Stimulated activated CD4-positive, alpha-beta T cell treated with anti-CD3 and anti-CD28 coated beads, Interleukin-4, amount 100 ng/mL, for 1 hour (primary cell): ENCODE data around the gene UEVLD.

Source experiments
- DNase-seq: peaks from one replicate; pipeline ENCODE4 v3.0.0-alpha.2; 2020

Gene UEVLD

DNA sequence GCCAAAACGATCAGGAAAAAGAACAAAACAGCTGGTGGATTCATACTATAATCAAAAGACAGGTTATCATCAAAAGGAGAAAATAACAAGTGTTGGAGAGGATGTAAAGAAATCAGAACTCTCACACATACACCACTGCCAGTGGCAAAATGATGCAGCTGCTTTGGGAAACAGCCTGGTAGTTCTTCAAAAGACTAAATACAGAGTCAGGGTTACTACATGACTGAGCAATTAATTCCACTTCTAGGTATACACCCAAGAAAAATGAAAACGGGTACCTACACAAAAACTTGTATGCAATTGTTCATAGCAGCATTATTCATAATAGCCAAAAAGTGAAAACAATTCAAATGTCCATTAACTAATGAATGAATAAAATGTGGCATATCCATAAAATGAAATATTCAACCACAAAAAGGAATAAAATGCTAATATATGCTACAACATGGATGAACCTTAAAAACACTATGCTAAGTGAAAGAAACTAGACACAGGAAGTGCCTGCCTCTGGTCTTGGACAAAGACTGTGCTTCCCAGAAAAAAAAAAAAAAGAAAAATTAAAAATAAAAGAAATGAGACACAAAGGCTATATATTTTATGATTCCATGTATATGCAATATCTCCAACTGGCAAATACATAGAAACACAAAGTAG, 8.3 kb downstream of the UEVLD start:
- DNase-seq: no peak

DNA sequence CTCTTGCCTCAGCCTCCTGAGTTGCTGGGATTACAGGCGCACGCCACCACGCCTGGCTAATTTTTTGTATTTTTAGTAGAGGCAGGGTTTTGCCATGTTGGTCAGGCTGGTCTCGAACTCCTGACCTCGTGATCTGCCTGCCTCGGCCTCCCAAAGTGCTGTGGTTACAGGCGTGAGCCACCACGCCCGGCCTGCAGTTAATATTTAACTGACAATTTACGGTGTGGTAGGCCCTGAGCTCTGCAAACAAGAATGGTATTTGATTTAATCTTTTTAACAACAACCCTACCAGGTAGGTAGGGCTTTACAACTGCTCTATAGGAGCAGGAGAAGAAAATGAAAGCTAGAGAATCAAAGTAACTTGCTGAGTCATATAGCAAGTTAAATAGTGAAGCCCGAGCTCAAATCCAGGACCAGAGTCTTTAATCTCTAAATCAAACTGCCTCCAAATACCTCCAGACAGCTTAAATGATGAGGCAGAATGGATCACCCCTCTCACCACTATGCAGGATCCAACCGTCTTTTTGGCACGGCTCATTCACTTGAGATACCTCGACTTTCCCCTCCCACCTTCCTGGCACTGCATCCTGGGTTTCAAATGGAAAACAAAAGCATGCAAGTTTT, 9.4 kb downstream of the UEVLD start:
- DNase-seq: no peak

DNA sequence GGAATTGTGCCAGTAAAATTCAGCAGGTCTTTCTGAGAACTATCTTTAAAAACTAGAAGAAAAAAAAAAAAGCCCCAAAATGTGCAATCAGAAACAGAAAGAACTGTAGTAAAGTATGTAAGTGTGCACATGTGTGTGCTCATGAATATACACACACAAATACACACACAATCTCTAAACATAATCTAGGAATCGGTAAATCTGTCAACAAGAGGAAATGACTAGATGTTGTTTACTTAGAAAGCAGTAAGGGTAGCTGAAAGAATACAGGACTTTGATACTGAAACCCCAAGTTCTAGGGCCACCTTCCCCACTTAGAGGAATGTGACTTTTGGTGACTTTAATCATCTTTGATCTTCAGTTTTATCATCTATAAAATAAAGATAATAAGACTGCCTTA, 13.2 kb downstream of the UEVLD start:
- DNase-seq: no peak

DNA sequence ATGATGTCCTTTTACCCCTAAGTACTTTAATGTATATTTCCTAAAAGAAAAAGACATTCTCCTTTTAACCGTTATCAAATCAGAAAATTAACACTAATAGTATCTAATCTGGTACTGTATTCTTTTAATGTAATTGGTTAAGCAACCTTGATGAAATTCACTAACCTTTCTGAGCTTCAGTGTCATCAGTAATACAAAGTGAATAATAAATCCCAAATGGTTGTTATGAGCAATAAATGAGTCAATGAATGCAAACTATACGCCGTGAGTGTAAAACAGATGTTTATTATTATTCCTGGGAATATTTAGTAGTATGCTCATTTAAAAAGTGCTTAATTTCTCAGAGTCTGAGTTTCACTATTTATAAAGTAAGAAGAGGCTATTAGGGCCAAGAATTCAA, 21.5 kb downstream of the UEVLD start:
- no peak for DNase-seq

DNA sequence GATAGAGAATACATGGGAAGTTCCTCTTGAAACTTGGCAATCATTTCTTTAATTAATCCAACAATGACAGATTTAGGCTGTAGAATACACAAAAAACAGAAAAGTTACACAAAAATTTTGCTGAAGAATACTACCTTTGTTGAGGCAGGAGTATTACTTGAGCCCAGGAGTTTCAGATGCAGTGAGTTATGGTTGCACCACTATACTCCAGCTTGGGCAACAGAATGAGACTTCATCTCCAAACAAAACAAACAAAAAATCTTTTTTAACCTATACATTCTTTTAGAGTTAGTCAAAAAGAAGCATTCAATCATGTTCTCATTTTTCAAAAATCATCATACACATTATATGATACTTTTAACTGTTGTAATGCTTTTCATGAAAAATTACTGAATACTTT, 22.1 kb downstream of the UEVLD start:
- DNase-seq: no peak

DNA sequence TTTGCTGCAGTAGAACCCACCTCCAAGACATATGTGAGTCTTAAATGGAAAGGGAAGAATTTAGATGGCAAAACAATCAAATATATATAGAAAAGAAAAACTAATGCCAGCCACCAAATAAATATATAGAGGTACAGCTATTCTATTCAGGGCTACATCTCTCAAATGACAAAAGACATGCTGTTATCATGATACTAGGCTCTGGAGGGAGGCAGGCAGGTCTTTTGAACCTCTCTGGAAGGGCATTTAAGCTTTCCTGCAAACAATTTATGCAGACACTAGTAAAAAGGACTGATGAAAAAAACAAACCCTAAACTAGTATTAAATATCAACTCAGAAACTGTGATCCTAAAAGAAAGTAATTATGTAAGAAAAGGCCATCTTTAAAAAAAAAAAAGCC, 24.4 kb downstream of the UEVLD start:
- DNase-seq: no peak

DNA sequence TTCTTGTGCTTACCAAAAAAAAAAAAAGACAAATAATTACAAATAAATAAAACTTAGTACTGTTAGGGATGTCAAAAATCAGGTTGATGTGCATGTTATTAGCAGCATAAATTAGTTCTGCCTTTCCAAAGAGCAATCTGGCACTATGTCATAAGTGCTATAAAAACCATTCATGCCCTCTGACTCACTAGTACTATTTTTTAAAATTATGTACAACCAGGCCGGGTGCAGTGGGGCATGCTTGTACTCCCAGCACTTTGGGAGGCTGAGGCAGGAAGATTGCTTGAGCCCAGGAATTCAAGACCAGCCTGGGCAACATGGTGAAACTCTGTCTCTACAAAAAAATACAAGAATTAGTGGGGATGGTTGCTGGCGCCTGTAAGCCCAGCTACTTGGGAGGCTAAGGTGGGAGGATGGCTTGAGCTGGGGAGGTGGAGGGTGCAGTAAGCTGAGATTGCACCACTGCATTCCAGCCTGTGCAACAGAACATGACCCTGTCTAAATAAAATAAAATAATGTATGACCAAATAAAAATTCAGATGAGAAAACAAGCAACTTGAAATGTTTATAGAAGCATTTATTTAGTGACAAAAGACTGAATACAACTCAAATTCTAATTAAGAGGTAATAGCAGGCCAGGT, 25.3 kb downstream of the UEVLD start:
- no peak for DNase-seq

DNA sequence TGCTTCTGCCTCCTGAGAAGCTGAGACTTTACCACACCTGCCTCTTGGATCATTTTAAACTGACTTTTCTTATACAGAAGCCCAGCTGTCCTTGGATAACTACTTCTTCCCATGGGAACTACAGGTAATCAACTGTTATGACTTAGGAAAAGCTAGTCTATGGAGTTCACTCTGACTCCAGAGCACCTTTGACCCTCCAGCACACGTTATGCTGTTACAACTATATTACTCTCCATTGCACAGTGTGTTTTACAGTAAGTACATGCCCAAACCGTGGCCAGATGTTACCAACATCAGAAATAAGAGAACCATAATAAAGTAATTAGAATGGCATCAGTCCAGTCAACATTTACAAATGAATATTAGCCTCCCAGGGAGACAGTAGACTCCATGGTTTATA, 40.5 kb downstream of the UEVLD start:
- no peak for DNase-seq

DNA sequence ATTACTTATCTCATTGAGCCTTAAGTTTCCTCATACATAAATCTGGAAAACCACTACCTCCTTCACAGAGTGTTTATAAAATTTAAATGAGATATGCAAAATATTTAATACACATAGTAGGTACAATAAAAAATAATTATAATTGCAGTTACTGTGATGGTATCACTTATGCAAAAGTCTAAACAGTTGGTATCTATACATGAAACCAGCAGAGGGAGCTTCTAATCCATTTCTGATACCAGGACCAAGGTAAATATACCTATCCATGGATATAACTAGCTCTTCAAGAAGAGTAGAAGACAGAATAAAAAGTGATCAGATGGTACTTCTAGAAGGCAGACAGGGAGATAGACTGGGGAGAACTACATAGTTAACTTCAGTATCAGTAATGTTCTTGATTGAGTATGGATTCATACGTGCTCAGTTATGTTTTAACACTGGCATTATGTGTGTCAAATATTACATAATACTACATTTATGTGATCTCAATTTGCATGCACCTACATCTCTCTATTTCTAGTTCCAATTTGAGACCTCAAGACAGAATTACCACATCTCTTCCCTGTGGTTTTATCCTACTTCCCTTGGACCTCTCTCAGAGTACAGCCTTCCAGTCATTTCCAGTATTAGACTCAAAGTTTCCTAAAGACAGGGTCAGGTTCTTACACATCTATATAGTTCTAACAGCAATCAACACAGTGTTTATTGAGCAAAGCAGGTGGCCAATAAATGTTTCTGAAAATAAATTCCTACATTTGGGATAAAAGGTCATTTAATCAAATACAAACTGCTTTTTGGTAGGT, 48.1 kb downstream of the UEVLD start:
- no peak for DNase-seq

DNA sequence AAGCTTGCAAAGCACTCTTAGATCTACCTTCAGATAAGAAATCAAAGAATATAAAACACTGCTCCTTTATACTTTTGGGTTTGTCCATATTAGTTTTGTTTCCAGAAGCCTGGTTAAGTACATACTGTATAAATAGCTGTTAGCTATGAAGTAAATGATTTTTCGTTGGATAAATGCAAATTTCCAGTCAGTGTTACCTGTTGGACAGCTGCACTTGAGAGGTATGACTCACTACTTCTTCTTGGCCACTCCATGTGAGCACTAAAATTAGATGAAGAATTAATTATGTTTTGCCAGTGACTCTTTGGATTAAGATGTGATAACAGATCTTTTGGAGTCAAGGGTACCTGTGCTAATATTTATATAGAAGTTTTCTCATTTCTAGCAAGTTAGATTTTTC, 52.3 kb downstream of the UEVLD start:
- no peak for DNase-seq

DNA sequence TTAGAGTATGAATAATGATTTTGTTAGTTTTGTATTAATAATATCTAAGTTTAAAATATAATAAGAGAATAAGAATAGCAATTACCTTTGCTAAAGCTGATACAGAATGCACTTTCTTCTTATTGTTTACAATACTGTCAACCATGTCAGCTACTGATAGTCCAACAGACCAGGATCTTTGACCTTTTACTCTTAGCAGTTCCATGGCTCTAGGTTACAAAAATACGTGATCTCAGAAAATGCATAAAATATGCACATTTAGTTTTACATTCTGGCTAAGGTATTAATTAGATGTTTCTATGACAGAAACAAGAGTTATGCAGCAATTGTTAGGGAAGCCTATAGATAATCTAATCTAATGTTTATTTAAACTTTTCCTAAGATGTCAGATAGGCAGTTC, 54.3 kb downstream of the UEVLD start:
- DNase-seq: no peak

DNA sequence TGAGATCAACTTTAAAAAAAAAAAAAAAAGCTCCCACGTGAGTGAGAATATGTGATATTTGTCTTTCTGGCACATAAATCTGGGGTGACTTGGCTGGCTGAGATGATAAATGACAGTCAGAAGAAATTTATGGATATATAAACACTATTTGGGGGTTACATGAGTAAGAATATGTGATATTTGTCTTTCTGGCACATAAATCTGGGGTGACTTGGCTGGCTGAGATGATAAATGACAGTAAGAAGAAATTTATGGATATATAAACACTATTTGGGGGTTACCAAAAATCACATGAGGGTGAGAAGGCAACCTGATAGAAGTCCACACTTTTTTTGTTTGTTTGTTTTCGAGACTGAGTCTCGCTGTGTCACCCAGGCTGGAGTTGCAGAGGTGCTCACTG, 55.2 kb downstream of the UEVLD start:
- DNase-seq: no peak

DNA sequence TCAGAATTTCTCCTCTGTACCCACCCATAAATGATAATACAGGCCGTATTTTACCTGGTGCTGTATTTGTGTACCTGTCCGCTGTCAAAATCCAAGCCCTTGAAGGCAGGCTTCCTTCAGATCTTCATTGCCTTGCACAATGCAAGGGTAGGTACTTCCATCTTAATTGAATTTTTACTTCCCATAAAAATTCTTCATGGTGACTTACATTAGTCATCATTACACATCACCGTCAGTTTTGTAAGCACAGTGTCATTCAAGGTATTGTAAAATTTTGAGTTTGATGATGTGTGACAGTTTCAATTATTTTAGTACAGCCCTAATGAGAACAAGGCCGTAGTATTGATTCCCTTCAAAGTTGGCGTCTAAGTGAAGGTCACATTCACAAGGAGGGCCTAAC, 61.0 kb downstream of the UEVLD start:
- no peak for DNase-seq

DNA sequence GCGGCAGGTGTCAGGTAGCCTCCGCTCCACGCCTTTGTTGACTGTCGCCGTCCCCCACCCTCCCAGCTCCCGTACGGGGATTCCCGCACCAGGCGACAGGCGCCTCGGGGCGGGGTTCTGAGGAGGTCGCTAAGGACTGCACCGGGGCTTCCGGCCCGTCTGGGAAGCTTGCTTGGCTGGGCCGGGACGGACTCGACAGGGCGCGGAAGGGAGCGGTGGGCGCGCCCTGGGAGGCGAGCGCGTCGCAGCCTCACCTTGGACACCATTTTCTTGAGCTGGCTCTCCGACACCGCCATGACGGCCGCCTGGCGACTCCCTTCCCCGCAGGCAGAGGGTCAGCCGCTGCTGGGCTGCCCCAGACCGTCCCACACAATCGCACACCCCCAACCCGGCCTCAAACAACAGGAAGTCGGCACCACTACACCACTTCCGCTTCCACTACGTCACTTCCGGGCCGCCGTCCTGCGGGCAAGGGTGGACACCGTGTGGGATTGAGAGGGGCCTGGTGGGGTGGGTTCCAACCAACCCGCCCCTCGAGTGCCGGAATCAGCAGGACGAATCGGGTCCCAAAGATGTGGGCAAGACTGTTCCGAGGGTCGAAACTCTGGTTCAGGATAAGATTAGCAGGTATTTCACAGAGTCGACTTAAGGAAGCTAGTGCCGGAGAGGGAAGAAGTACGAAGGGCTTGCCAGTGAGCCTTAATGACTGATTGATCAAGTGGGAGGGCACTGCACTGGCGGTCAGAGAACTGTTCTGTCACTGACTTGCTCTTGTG, 61.8 kb downstream of the UEVLD start, which contains the start of gene TSG101:
Gene TSG101 (minus strand): TSS at position 422 of the 776 bp plus-strand sequence. CDS start 126 bp downstream, at position 296.
- peak; percentile 92 for DNase-seq

DNA sequence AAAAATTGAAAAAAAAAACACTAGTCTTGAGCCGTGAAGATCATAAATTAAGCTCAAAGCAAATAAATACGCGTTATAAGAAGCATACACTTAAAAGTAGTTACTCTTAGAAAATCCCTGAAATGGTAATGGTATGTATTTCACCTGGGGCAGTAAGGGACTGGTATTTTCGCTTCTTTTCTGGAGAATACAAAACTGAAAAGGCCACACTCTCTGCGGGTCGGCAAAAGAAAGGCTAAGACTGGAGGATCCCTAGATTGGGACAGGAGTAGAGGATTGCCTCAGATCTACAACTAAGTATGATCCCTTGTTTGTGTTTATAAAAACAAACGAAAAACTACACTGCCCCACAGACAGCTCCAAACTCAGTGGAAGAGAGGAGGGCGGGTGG, 62.4 kb downstream of the UEVLD start:
- no peak for DNase-seq

DNA sequence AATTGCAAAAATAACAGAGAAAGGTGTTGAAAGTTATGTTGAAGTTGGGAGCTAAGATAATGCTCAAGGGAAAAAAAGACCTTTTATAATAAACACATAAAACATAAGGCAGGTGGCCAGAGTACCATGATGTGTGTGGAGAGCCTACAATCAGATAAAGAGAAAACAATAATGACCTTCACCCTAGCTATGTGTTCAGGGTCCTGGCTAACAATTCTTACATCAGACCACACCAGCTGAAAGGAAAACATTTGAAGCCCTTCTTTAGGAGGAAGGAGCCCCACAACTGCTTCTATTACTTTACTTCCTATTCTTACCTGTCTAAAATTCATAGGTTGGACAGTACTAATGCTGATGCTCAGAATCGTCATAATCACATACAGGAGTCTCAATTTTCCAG, 64.3 kb downstream of the UEVLD start:
- no peak for DNase-seq

DNA sequence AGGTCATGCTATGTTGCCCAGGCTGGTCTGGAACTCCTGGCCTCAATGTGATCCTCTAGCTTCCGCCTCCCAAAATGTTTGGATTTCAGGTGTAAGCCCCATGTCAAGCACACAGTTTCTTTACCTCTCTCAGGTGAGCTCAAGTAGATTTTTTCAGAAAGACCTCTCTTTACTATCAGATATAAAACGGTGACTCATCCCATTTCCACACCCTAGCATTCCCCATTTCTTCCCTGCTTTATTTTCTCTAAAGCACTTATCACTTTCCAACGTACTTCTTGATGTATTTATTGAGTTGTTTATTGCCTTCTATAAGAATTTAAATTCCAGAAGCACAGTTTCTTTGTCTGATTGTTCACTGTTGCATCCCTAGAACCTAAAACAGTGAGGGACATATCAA, 65.5 kb downstream of the UEVLD start:
- DNase-seq: no peak

DNA sequence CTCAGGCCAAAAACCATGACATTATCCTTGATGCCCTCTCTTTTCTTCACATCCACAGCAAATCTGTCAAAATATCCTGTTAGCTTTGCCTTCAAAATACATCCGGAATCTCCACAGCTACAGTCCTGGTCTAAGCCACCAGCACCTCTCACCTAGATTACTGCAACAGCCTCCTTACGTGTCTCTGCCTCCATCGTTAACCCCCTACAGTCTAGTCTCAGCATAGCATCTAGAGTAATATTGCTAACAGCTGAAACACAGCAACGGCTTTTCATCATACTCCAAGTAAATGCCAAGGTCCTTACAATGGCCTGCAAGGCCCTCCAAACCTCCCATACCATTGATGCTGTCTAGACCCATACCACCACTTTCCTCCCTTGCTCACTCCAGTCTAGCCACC, 66.1 kb downstream of the UEVLD start:
- DNase-seq: no peak

DNA sequence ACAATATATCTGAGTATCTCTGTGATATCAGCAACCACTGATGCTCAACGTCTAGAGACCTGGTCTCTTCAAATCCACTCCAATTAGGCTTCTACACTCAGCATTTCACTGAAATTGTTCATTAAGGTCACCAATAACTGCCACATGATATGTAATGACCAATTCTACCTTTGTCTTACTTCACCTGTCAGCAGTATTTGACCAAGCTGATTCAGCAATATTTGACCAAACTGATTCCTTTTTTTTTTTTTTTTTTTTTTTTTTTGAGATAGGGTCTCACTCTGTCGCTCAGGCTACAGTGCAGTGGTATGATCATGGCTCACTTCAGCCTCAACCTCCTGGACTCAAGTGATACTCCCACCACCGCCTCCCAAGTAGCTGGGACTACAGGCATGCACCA, 67.4 kb downstream of the UEVLD start:
- DNase-seq: no peak

DNA sequence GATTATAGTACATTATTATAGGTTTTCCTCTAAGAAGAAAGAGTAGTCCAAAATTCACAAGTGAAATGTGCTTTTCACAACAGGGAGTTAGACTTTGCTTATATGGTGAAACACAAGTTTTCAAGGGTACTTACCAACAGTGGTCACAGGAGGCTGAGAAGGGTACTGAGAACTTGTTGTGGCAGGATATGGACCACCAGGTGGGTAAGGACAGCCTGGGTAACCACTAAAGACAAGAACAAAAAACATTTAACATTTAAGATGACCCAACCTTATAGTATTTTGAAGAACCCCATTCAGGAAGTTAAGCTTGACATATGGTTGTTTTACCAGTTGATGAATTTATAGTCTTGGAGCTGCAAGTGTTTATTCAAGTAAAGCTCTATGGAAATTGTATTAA, 86.2 kb downstream of the UEVLD start:
- no peak for DNase-seq

DNA sequence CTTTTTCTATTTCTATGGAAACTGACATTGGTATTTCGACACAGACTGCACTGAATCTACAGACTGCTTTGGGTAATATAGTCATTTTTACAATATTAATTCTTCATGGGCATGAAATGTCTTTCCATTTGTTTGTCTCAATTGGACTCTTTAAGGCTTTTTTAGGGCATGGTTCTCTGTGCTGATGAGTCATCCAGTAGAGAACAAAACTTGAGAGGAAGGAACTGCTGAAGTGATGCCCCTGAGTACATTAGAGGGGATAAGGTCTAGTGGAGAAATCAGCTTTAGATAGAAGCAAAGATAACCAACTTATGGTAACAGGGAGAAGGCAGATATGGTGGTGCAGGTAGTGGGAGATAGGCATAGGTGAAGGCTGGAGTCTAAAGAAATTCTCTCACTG, 86.9 kb downstream of the UEVLD start:
- DNase-seq: no peak

DNA sequence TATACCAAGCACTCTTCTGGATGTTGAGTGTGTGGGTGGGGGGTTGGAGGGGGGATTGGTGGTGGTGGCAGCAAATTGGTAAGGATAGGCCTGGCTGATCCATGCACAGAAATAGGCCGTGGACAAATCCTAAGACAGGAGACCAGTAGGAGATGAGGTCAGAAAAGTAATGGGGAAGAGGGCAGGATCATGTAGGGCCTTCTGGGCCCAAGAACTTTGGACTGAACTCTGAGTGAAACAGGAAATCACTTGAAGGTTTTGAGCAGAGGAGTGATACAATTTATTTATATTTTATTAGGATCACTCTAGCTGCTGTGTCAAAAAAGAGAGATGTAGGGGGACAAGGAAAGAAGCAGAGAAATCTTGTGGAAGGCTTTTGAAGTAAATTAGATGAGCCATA, 90.5 kb downstream of the UEVLD start:
- DNase-seq: no peak

DNA sequence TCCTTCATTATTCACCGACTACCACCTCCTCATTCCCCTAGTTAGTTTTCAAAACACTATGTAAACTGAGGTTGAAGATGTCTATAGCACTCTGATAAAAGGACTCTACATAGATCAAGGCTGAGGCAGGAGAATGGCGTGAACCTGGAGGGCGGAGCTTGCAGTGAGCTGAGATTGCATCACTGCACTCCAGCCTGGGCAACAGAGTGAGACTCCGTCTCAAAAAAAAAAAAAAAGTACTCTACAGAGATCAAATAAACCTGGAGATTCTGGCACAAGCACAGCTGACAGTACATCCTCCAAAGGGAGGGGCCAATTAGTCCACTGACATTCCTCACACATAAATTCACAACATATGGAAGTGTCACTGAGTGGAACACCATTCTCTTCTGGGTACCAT, 92.8 kb downstream of the UEVLD start:
- no peak for DNase-seq
